Stimulated activated CD8-positive, alpha-beta memory T cell treated with anti-CD3 and anti-CD28 coated beads, Interleukin-7, amount 100 ng/mL, for 4 hours (primary cell): ENCODE measurements around the gene GMPS.
"Not testable (repeated sequence)": the region's sequence is repeated elsewhere in the genome, so short reads cannot be mapped to it uniquely, and the experiment has no call there.

Source experiments
- DNase-seq, 2 donors: peaks; one replicate each; pipeline ENCODE4 v3.0.0-alpha.2; 2020; ENCODE audit warnings: low read depth in 2 of 2

GMPS gene

DNA sequence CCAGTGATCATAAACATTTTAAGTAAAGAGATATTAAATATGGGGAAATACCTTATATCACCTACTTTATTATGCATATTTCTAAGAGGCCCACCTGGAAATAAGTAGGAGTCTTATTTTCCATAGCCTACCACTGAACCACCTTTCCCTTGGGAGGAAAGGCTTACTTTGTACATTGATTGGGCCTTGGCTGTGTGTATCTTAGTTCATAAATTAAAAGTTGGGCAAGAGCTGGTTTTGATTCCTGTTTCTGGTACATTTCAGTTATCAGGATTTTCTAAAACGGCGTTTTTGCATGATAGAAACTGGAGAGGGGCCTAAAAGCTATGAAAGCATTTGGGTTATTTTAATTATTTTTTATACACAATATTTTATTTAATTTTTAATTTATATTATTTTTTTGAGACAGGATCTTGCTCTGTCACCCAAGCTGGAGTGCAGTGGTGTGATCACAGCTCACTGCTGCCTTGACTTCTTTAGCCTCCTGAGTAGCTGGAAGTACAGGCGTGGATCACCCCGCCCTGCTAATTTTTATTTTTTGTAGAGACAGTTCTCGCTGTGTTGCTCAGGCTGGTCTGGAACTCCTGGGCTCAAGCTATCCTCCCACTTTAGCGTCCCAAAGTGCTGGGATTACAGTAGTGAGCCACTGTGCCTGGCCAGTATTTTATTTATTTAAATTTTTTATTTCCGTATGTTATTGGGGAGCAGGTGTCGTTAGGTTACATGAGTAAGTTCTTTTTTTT lies 2.6 kb downstream of the GMPS start:
- DNase-seq = no peak

DNA sequence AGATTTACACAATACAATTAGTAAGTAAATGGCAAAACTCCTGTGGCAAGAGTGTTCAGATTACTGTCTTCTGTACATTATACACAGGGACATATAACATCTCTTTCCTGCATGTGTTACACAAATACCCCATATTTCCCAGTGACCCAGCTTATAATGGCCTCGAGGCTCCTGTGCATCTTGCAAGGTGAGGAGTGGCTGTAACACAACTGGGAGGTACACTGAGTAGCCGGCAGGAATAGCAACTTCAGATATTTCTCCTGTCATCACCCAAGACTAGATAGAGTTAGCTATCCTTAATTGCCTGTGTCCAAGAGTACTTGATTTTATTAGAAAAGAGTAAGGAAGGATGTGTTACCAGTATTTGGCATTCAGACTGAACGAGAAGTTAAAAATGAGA lies 5.6 kb downstream of the GMPS start:
- no peak for DNase-seq

DNA sequence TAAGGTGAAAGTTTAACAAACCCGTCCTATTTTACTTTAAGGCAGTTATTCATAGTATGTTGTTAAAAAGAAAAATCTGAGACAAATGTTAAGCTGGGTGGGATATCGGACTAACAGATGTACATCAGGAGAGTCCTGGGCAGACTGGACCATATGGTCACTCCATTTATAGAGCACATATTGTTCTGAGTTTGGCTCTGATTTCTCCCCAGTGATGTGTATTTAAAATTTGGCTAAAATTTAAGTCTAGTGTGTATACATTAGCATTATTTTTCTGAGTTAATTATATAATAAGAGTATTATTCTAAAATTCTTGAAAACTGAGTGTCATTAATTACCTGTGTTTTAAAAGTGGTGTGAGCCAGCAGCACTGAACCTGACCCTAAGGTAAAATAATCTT lies 6.1 kb downstream of the GMPS start:
- DNase-seq = no peak

DNA sequence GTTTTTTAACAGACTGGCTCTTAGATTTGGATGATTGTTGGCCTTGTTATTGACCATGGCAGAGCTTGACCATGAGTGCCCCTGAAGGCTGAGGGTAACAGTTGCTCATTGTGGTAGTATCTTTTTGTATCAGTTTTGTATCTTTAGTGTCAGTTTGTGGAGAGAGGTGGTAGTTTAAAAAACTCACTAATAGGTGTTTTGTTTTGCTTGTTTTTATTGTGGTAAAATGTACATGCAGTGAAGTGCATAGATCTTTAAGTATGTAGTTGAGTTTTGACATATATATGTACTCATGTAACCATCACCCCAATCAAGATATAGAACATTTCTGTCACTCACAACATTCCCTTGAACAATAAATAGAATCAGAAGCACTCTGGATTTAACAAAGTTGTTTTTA lies 9.8 kb downstream of the GMPS start:
- DNase-seq = no peak

DNA sequence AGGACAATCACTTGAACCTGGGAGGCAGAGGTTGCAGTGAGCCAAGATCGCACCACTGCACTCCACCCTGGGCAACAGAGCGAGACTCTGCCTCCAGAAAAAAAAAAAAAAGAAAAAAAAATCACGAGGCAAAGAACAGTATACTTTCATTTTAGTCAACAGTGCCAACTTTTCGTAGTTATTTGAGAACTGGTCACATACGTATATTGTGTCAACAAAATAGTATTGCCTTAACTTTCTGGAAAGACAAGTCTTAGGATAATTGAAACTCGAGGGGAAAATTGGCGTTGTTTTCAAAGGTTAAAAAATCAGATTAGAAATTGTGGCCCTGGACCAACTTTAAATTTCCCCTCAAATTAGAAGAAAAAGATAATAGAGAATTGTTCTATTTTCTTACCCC lies 13.8 kb downstream of the GMPS start:
- no peak for DNase-seq

DNA sequence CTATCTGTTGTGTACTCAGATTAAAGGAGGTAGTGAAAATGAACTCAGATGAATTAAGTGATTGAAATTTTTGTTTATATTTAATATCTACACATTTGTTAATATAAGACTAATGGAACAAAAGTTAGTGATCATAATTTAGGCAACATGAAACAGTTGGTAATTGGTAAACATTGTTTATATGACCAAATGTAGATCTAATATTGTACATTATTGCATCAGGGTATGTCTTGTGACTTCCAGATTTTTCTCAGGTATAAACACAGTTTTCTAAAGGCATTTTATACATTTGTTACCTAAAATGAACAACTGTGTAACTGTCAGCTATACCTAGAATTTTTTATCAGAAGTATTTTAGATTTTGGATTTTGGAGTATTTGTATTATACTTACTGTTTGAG lies 14.8 kb downstream of the GMPS start:
- DNase-seq = no peak

DNA sequence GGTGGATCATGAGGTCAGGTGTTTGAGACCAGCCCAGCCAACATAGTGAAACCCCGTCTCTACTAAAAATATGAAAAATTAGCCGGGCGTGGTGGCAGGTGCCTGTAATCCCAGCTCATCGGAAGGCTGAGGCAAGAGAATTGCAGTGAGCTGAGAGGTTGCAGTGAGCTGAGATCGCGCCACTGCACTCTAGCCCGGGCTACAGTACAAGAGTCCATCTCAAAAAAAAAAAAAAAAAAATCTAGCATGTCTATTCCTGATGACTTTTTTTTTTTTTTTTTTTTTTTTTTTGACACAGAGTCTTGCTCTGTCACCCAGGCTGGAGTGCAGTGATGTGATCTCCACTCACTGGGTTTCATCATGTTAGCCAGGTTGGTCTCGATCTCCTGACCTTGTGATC lies 15.9 kb downstream of the GMPS start:
- not testable (repeated sequence) for DNase-seq

DNA sequence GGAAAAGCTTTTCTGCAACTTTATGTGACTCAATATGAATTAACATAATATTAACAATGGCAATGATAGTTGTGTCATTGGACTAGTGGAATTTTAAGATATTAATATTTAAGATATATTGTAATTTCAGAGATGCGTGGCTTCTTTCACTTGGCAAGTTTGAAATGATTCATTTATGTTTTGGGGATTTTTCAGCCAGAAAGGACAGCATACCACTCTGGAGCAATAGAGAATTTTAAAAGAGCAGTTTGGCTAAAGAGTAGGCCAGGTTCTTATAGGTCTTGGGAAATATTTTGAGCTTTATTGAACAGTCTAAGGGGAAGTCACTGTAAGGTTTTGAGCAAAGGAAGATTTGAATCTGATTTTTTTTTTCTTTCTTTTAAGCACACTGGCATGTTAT lies 16.5 kb downstream of the GMPS start:
- no peak for DNase-seq

DNA sequence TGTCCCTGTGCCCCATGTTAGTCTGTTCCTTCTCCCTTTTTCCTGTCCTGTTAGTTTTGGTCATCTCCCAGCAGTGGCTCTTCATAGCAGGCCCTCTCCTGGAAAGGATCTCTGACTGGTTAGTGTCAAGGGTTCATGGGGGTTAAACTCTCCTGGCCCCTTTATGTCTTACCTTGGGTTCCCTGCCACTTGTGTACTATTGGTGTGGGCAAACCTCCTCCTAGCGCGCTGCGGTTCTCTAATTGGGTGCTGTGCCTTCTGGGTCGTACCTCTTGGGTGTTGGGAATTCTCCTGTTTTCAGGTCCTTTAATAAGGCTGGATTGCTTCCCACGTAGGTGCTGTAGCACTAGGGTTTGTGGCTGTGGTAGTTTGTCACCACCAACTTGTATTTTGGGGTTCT lies 18.8 kb downstream of the GMPS start:
- no peak for DNase-seq

DNA sequence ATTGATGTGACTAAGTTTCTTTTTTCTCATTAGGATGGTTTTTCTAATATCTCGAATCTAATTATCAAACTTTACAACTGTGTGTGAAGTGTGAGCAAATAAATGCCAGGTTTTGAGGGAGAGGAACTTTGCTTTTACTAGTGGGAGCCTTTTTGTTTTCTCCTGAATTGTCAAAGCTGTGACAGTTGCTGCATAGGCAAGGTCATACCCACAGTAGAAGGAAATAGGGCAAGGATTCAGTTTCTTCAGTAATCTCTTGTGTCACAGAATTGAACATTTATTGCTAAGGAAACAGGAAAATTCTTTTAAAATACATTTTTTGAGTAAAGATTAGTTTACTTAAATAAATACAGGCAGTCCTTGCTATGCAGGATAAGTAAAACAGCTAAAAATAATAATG lies 19.5 kb downstream of the GMPS start:
- no peak for DNase-seq

DNA sequence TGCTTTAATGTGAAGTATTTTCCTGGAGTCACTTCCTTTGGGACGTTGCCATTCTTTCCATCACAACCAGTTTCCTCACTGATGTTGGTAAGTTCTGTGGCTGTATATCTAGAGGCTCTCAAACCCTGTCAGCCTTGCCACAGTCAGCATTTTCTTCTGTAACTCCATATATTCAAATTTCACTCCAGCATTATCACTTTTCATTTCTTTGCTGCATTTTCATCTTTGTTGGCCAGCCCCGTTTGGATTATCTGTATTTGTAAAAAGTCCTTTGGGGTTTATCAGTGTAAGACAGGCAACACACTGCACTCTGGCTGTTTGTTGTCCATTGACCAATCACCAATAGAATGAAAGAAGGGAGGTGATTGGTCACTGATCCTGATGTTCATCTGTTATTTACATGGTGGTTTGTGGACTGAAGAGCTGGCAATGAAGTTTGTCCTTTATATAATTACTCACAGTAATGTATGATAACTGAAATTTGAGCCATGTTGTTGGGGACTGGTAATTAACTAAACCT lies 20.3 kb downstream of the GMPS start:
- no peak for DNase-seq

DNA sequence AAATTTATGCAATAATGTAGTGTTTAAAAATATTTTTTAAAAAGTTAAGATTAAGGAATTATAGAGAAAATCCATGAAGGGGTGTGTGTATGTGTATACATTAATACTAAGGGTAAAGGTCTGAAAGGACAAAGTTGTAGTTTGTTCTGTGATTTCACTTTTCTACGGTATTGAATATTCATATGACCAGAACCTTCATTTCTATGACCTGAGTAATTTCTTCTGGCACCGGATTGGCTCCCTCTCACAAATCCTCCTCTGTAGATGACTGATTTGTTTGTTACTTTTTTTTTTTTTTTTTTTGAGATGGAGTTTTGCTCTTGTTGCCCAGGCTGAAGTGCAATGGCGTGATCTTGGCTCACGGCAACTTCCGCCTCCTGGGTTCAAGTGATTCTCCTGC lies 20.9 kb downstream of the GMPS start:
- no peak for DNase-seq

DNA sequence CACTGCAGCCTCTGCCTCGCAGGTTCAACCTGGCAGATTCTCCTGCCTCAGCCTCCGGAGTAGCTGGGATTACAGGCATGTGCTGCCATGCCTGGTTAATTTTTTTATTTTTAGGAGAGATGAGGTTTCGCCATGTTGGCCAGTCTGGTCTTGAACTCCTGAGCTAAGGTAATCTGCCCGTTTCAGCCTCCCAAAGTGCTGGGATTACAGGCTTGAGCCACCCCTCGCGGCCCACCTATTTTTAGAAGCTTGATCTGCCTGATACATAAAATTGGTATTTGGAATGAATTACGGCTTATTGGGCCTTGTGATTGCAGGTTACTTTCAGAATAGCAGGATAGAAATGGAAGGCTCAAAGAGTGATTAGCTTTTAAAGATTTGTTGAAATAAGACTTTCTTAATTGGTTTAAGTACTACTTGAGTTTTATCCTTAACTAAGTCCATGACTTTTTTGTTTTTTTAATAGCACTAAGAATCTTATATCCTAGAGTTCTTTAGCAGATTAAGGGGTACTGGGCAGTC lies 25.0 kb downstream of the GMPS start:
- no peak for DNase-seq

DNA sequence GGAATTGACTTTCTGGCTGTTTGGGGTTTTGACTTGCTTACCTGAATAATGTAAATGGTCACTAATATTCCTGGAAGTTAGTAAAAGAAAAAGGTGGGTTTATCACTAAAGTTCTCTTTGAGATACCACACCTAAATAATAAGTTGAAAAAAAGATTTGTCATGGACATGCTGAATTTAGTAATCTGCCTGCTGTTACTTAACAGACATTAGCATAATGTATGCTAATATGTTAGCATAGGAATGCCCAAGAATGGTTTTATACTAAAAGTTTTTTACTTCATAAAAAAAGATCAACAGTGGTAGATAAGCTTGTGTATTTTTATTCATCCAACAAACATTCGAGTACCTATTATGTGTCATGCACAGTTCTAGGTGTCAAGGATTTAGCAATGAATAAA lies 36.5 kb downstream of the GMPS start:
- no peak for DNase-seq

DNA sequence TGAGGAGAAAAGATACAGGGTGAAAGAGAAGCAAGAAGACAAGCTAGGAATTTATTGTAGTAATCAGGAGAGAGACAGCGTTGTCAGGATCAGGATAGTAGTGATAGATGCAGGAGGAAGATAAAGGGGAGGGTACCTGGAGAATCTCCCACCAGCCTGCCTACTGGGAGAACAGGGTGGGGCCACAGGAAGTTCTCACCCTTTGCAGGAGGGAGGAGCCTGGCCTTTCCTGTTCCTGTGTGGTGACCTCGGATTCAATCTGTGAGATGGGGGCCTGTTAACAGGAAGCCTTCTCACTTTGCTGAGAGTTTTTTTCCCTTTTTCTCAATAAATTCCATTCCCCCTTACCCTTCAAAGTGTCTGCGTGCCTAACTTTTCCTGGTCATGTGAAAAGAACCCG lies 37.6 kb downstream of the GMPS start:
- no peak for DNase-seq

DNA sequence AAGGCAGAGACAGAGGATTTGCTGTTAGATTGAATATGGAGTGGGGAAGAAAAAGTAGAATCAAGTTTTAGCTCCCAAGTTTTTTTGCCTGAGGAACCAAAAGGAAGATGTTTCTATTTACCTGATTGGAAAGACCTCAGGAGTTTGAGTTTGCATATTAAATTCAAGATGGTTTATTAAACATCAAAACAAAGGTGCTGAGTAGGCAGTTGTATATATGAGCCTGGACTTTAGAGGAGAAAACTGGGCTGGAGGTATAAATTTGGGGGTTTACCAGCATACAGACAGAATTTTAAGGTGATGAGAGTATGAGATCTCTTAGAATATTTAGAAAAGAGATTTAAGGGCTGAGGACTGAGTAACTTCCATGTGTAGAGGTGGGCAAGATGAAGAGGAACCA lies 38.2 kb downstream of the GMPS start:
- no peak for DNase-seq

DNA sequence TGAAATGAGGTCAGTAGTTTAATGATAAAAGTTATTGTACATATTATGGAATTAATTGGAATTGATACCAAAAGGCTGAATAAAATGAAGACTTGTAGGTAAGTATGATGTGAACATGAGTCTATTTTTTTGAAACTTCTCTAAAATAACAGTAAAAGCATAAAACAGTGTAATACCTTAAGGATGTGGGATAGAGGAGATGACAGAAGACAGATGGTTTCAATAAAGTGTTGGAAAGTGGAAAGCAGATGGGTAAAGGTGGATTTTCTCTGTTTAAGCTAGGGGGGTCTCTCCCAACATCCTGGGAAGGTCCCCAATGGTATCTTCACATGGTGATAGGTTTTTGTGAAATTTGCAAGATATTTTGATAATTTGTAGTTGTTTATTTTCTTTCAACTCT lies 41.6 kb downstream of the GMPS start:
- no peak for DNase-seq

DNA sequence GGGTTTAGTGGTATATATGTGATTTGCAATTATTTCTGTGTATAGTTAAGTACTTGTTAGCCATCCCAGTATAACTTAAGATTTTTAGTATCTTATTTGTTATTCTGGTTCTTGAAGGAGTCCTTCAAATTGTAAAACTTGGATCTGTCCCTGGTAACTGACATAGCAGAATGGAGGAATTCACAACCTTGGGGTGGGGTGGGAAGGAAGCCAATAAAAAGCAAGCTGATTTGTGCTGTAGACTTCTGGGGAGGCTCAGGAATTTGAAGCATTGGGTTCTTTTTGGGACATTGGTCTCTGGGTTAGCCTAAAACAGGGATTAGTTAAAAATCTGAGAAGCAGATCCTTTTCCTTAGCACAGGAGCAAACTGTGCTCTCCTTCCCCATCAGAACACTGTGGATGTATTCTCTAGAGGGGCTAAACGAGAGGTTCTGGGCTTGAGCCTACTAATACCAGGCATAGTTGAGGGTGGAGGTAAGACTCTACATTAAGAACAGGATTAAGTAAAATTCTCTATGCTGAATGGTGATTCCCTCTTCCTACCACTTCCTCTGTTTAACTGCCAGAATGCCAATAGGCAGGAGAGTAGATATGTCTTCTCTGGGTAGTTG lies 42.2 kb downstream of the GMPS start:
- no peak for DNase-seq

DNA sequence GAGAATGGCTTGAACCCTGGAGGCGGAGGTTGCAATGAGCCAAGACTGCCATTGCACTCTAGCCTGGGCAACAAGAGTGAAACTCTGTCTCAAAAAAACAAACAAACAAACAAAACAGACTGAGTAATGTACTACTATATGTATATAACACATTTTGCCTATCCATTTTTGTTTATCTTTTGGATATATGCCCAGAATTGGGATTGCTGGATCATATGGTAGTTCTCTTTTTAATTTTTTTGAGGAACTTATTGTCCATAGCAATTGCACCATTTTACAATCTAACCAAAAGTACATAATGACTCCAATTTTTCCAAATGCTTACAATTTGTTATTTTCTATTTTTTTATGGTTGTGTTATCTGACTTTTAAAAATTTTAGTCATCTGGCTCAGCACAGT lies 47.3 kb downstream of the GMPS start:
- no peak for DNase-seq

DNA sequence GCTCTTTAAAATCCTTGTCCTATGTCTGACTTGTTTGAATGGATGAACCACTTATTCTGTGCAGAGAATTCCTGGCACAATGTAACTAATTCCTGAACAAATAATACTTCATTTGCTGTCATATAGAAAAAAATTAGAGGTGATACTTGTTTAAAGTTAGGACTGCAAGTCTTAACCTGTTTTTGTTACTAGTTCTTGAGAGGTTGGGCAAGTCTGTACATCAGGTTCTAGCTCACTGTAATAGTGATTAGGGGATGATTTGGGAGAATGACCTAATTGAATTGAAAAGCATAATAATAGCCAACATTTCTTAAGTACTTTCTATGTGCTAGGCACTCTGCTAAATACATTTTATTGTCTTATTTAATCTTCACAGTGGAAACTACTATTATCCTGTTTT lies 49.3 kb downstream of the GMPS start:
- no peak for DNase-seq

DNA sequence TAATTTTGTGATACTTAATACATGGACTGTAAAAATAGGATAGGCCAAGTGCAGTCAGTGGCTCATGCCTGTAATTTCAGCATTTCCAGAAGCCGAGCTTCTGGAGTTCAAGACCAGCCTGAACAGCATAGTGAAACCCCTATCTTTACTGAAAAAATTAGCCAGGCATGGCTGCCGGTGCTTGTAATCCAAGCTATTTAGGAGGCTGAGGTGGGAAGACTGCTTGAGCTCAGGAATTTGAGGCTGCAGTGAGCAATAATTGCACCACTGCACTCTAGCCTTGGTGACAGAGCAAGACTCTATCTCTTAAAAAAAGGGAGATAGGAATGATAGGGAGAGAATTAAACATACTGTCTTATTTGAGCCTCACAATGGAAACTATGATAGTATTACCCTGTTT lies 51.0 kb downstream of the GMPS start:
- no peak for DNase-seq

DNA sequence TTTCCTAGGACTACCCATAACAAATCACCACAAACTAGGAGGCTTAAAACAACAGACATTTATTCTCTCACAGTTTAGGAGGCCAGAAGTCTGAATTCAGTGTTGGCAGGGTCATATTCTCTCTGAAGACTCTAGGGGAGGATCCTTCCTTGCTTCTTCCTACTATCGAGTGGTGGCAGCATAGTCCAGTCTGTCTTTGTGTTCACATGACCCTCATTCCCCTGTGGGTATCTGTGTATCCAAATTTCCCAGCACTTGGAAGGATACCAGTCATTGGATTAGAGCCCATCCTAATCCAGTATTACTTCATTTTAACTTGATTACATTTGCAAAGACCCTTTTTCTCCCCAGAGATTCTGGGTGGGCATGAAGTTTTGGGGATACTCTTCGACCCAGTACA lies 63.8 kb downstream of the GMPS start:
- no peak for DNase-seq

DNA sequence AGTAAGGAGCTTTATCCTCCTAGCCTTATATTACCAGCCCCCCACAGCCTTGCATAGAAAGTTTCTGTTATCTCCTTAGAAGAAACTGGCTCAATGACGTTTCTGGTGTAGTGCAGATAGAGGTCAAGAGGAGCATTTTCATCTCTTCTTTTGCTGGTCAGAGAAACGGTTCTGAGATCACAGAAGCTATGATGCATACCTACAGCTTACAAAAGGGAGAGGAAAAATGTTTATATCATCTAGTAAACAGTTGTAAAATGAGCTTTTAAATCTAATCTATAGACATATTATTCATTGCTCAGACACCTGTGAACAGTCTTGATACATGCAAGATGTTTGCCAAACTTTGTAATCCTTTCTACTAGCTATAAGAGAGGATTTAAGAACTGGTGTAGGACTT lies 68.0 kb downstream of the GMPS start:
- DNase-seq = no peak

DNA sequence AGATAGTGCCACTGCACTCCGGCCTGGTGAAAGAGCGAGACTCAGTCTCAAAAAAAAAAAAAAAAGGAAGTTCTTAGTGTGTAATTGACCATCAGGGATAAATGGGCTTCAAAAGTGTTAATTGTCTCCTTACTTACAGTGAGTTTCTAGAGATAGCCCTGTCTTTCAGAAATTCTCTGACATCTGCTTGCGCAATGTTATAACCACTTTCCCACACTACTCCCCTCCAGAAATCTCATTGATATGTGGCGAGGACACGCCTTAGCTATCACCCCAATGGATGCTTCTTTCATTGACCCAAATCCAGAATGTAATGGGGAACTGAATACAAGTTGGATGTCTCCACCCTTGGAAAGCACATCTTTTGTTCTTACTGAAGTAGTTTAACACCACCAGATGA lies 70.9 kb downstream of the GMPS start:
- no peak for DNase-seq
